Keratinocyte (primary cell): ENCODE measurements around the gene DOCK1. TPM values are rescaled to one million over a fixed set of nuclear protein-coding genes. Genes with fewer than 3 reads are reported as not detected.

Source experiments
- DNase-seq: peaks from one replicate; pipeline ENCODE4 v3.0.0-alpha.2; 2011; ENCODE audit warnings: low read depth, missing footprints, low spot score
- FAIRE-seq: peaks from 2 replicates; lab custom pipeline; 2011; peaks lifted over from hg19 to GRCh38; lab: Jason Lieb, UNC
- H2AFZ ChIP-seq: 2 replicates; pipeline ENCODE4 v1.6.0; 2012; ENCODE audit warnings: low read length, control low read depth, inconsistent platforms; ENCODE audit not compliant: control insufficient read depth
- H3K27ac ChIP-seq: 2 replicates; pipeline ENCODE4 v1.5.1; 2011; ENCODE audit warnings: low read length; ENCODE audit not compliant: control insufficient read depth, insufficient read depth
- H3K27me3 ChIP-seq: 3 replicates; pipeline ENCODE4 v1.6.0; 2011; ENCODE audit warnings: low read length; ENCODE audit not compliant: control insufficient read depth, insufficient read depth; ENCODE audit errors: extremely low read depth
- H3K36me3 ChIP-seq, 2 experiments: 2 replicates in 1 of 2; 3 replicates in 1 of 2; pipeline ENCODE4 v1.5.1; 2011; ENCODE audit warnings: low read length in 2 of 2, mild to moderate bottlenecking in 1 of 2; ENCODE audit not compliant: control insufficient read depth in 2 of 2, insufficient read depth in 2 of 2; ENCODE audit errors: extremely low read depth in 1 of 2
- H3K4me1 ChIP-seq: 3 replicates; pipeline ENCODE4 v1.5.1; 2011; ENCODE audit warnings: low read length; ENCODE audit not compliant: control insufficient read depth, insufficient read depth; ENCODE audit errors: extremely low read depth
- H3K4me2 ChIP-seq: 3 replicates; pipeline ENCODE4 v1.6.0; 2011; ENCODE audit warnings: low read depth, low read length; ENCODE audit not compliant: control insufficient read depth, insufficient read depth; ENCODE audit errors: extremely low read depth
- H3K4me3 ChIP-seq, 3 experiments: fragments of 200-600 bp in 1 of 3; sonication (generic) in 1 of 3; 2 replicates in 2 of 3; 3 replicates in 1 of 3; pipeline ENCODE4 v1.5.1; 2011 to 2016; ENCODE audit warnings: low read length in 3 of 3, mild to moderate bottlenecking in 3 of 3, control low read depth in 2 of 3, inconsistent platforms in 1 of 3, low read depth in 1 of 3, mixed read lengths in 1 of 3, mixed run types in 1 of 3, moderate library complexity in 1 of 3; ENCODE audit not compliant: control insufficient read depth in 2 of 3, insufficient read depth in 2 of 3; ENCODE audit errors: extremely low read depth in 1 of 3
- H3K79me2 ChIP-seq: 2 replicates; pipeline ENCODE4 v1.6.0; 2012; ENCODE audit warnings: low read length; ENCODE audit not compliant: control insufficient read depth, insufficient read depth
- H3K9ac ChIP-seq: 3 replicates; pipeline ENCODE4 v1.6.0; 2011; ENCODE audit warnings: low read length; ENCODE audit not compliant: control insufficient read depth, insufficient read depth; ENCODE audit errors: extremely low read depth
- H3K9me1 ChIP-seq: 3 replicates; pipeline ENCODE4 v1.6.0; 2011; ENCODE audit warnings: low read length; ENCODE audit not compliant: control insufficient read depth, insufficient read depth; ENCODE audit errors: extremely low read depth
- H3K9me3 ChIP-seq: 2 replicates; pipeline ENCODE4 v1.5.1; 2012; ENCODE audit warnings: low read depth, low read length; ENCODE audit not compliant: control insufficient read depth
- H4K20me1 ChIP-seq: 3 replicates; pipeline ENCODE4 v1.6.0; 2011; ENCODE audit warnings: low read length; ENCODE audit not compliant: control insufficient read depth, insufficient read depth; ENCODE audit errors: extremely low read depth
- CTCF ChIP-seq, 3 experiments: IDR thresholded peaks in 1 of 3; conservative IDR thresholded peaks in 1 of 3; optimal IDR thresholded peaks in 1 of 3; 2 replicates in 2 of 3; 3 replicates in 1 of 3; pipeline versions ENCODE3 to v1.5.1; 2011; ENCODE audit warnings: low read length in 3 of 3, mild to moderate bottlenecking in 3 of 3, moderate library complexity in 2 of 3, control low read depth in 1 of 3, inconsistent platforms in 1 of 3; ENCODE audit not compliant: insufficient read depth in 2 of 3; ENCODE audit errors: extremely low read depth in 1 of 3
- EZH2 ChIP-seq: IDR thresholded peaks from one replicate; pipeline ENCODE4 v1.6.1; 2012; ENCODE audit warnings: inconsistent platforms, mild to moderate bottlenecking, low read length, moderate library complexity
- dilution Hi-C: fragments of 300-500 bp; cut with MboI; formaldehyde crosslinking; loops from one replicate; pipeline ENCODE4 v1.7.0; 2020; ENCODE audit warnings: low sequenced_read_pairs; ENCODE audit not compliant: extremely low pct_ligation_motif_present
- polyA plus RNA-seq, 5 experiments: library from polyadenylated mRNA; depleted of rRNA in 3 of 5; stranded (reverse) in 3 of 5; stranded (forward) in 1 of 5; unstranded in 1 of 5; fragments of >200 nt; gene quantifications; 1 replicate in 1 of 5; 2 replicates in 3 of 5; 3 replicates in 1 of 5; pipeline versions ENCODE4 v1.2.1 to v1.2.3, GENCODE V29; 2011 to 2012; ENCODE audit warnings: missing spikeins in 2 of 5, low read depth in 1 of 5, low replicate concordance in 1 of 5

DOCK1 gene
- polyA plus RNA-seq, 1 donor (not counting 4 experiments of a cell fraction or from before 2014, with no cell fraction given): 15.7 TPM

GRCh38 chr10:126969310-126969709 is 64.1 kb downstream of the DOCK1 start:
- dilution Hi-C loops: no loop called here
- DNase-seq: no peak
- Histone ChIP-seq H4K20me1 (peaks cover 7% of the 10 kb centered on the region), H3K27me3 (no peaks in the 10 kb centered on the region), H3K4me3 (no peak overlapping the region), H3K9ac (no peak overlapping the region), H3K4me2 (no peak overlapping the region), H2AFZ (no peak overlapping the region), H3K9me1 (no peaks in the 10 kb centered on the region), H3K4me1 (no peaks in the 10 kb centered on the region), H3K79me2 (peaks cover 50% of the 10 kb centered on the region), H3K27ac (no peak overlapping the region), H3K9me3 (no peaks in the 10 kb centered on the region), H3K36me3 (peaks cover 3 to 7% of the 10 kb centered on the region in 2 experiments)
- FAIRE-seq: no peak
- TF ChIP-seq EZH2: no peak
- TF ChIP-seq CTCF (optimal IDR thresholded peaks at IDR 0.05 in 1 of 3, IDR thresholded peaks at IDR 0.05 in 1 of 3, conservative IDR thresholded peaks at IDR 0.05 in 1 of 3; ENCODE audit: extremely low read depth in 1 of 3, insufficient read depth in 2 of 3, low read length in 3 of 3): peak; percentile 14 to 55 (median 31)

- H3K27ac ChIP-seq: no peak overlapping the region
- H3K36me3 ChIP-seq: peaks cover 13 to 17% of the 10 kb centered on the region in 2 experiments
These were observed 67.6 kb downstream of the DOCK1 start for GRCh38 chr10:126972635-126973414.

More at GRCh38 chr10:126972635-126973414, 67.6 kb downstream of the DOCK1 start:
- TF ChIP-seq CTCF (optimal IDR thresholded peaks at IDR 0.05 in 1 of 3, IDR thresholded peaks at IDR 0.05 in 1 of 3, conservative IDR thresholded peaks at IDR 0.05 in 1 of 3; ENCODE audit: extremely low read depth in 1 of 3, insufficient read depth in 2 of 3, low read length in 3 of 3) (no peak), EZH2 (no peak)
- H3K27me3 ChIP-seq: no peaks in the 10 kb centered on the region
- no peaks in the 10 kb centered on the region for H3K9me1 ChIP-seq
- no peaks in the 10 kb centered on the region for H3K4me1 ChIP-seq
- H3K79me2 ChIP-seq: peaks cover 26% of the 10 kb centered on the region
- no peak overlapping the region for H3K4me3 ChIP-seq
- peaks cover 7% of the 10 kb centered on the region for H4K20me1 ChIP-seq
- H3K4me2 ChIP-seq: no peak overlapping the region
- DNase-seq (no peak), FAIRE-seq (no peak)
- dilution Hi-C loops: no loop called here
- no peak overlapping the region for H2AFZ ChIP-seq
- no peaks in the 10 kb centered on the region for H3K9me3 ChIP-seq
- no peak overlapping the region for H3K9ac ChIP-seq
